Measurements from ENCODE around the gene LRRFIP1. TPM values are rescaled to one million over a fixed set of nuclear protein-coding genes. Genes with fewer than 3 reads are reported as not detected.
A peak's percentile ranks its signal among the peaks of the same experiment; 100 is the strongest.
"Not testable (repeated sequence)": the region's sequence is repeated elsewhere in the genome, so short reads cannot be mapped to it uniquely, and the experiment has no call there.

LRRFIP1 gene
- total RNA-seq, 1 donor from 2014 or later = 115 TPM

DNA sequence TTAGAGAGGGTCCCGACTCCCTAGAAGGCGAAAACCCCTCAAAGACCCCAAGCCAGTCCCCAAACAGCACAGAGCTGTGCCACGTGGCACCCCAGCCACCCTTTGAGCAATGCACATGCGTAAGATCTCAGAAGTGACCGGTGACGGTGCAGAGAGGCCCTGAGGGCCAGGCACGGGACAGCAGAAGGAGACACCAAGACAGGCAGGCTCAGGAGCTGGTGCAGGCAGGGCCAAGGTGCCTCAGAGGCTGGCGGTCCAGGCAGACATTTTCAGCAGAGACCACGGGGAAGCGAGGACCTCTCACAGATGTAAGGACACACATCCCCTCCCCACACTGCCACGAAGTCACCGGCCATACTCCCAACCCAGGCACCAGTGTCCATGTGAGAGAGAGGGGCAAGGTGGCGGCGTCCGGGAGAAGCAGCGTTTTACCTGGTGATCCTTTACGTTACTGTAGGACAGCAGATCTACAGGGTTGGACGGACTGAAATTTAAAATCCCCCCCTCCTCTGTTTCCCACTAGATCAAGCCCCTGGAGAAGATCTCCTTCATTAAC, 34.9 kb upstream of the LRRFIP1 start:
- FAIRE-seq = no peak
- DNase-seq (ENCODE audit: low read depth) = no peak
- no peaks in the 10 kb centered on the region for H3K36me3 ChIP-seq (ENCODE audit: control insufficient read depth, insufficient read depth, low read length)
- TF ChIP-seq, protein P1, sequence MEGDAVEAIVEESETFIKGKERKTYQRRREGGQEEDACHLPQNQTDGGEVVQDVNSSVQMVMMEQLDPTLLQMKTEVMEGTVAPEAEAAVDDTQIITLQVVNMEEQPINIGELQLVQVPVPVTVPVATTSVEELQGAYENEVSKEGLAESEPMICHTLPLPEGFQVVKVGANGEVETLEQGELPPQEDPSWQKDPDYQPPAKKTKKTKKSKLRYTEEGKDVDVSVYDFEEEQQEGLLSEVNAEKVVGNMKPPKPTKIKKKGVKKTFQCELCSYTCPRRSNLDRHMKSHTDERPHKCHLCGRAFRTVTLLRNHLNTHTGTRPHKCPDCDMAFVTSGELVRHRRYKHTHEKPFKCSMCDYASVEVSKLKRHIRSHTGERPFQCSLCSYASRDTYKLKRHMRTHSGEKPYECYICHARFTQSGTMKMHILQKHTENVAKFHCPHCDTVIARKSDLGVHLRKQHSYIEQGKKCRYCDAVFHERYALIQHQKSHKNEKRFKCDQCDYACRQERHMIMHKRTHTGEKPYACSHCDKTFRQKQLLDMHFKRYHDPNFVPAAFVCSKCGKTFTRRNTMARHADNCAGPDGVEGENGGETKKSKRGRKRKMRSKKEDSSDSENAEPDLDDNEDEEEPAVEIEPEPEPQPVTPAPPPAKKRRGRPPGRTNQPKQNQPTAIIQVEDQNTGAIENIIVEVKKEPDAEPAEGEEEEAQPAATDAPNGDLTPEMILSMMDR (IDR thresholded peaks at IDR 0.05; ENCODE audit: insufficient read depth, low read length, severe bottlenecking) = no peak
- H3K4me3 ChIP-seq (ENCODE audit: low read depth, low read length) = no peak overlapping the region
- H3K27me3 ChIP-seq (ENCODE audit: control insufficient read depth, insufficient read depth, low read length) = peaks cover 1% of the 10 kb centered on the region

DNA sequence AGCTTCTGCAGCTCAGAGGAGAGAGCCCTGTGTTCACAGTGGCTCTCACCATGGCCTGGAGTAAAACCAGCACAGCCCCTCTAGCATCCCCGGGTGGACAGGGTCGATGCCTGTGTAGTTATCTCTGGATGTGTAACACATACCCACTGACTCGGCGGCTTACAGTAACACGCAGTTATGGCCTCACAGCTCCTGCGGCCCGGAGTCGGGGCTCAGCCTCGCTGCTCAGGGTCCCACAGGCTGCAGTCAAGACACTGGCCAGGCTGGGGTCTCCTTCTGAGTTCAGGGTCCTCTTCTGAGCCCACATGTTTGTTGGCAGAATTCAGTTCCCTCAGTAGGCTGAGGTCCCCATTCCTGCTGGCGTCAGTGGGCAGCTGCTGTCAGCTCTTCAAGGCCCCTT, 34.4 kb upstream of the LRRFIP1 start:
- TF ChIP-seq, protein P1 (IDR thresholded peaks at IDR 0.05; ENCODE audit: insufficient read depth, low read length, severe bottlenecking) = no peak
- DNase-seq (ENCODE audit: low read depth) (no peak), FAIRE-seq (no peak)
- Histone ChIP-seq H3K4me3 (ENCODE audit: low read depth, low read length) (no peak overlapping the region), H3K36me3 (ENCODE audit: control insufficient read depth, insufficient read depth, low read length) (no peaks in the 10 kb centered on the region), H3K27me3 (ENCODE audit: control insufficient read depth, insufficient read depth, low read length) (peaks cover 1% of the 10 kb centered on the region)

DNA sequence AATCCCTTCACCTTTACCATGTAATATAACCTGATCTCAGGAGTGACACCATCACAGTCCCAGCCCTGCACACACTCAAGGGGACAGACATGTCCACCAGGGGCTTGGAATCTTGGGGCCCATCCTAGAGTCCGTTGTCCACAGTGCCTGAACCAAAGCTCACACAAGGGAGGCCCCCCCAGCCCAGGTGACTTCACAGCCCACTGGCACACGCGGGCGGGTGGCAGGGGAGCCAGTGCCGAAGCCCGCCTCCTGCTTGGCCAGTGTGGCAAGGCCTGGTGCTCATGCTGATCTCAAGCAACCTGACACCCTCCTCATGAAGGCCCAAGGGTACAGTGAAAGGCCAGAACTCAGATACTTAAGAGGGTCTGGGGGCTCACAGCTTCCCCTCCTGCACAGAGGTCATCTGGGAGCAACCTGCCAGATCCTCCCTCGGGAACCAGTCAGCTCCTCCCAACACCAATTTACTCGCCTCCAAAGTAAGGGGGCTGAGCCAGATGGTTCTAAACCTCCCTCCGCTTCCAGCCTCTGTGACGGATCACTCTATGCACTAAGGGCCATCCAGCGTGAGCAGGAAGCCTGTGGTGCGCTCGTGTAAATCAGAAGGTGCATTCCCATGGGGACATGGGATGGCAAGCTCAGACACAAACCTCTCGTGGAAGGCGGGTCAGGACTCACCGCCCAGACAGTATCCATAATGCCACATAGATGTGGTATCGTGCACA, 33.6 kb upstream of the LRRFIP1 start:
- no peaks in the 10 kb centered on the region for H3K36me3 ChIP-seq (ENCODE audit: control insufficient read depth, insufficient read depth, low read length)
- no peak for FAIRE-seq
- peaks cover 1% of the 10 kb centered on the region for H3K27me3 ChIP-seq (ENCODE audit: control insufficient read depth, insufficient read depth, low read length)
- DNase-seq (ENCODE audit: low read depth) = no peak
- no peak overlapping the region for H3K4me3 ChIP-seq (ENCODE audit: low read depth, low read length)
- TF ChIP-seq, protein P1 (IDR thresholded peaks at IDR 0.05; ENCODE audit: insufficient read depth, low read length, severe bottlenecking) = no peak

DNA sequence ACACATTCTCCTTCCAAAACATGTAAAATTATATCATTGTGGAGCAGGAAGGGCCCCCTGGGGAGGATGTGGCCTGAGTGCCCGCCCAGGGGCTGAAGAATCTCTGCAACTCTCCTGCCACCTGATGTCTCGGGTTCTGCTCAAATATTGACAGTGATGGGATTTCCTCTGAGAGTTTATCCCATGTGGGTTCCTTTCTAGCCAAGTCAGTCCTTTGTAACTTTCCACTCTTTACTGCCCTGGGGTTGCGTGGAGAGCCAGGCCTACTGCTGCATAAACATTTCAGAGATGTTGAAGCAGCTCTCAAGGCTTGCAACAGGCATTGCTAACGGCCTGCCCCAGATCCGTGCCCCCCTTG, 32.9 kb upstream of the LRRFIP1 start:
- TF ChIP-seq, protein P1 (IDR thresholded peaks at IDR 0.05; ENCODE audit: insufficient read depth, low read length, severe bottlenecking) = no peak
- peak; percentile 40 for FAIRE-seq

DNA sequence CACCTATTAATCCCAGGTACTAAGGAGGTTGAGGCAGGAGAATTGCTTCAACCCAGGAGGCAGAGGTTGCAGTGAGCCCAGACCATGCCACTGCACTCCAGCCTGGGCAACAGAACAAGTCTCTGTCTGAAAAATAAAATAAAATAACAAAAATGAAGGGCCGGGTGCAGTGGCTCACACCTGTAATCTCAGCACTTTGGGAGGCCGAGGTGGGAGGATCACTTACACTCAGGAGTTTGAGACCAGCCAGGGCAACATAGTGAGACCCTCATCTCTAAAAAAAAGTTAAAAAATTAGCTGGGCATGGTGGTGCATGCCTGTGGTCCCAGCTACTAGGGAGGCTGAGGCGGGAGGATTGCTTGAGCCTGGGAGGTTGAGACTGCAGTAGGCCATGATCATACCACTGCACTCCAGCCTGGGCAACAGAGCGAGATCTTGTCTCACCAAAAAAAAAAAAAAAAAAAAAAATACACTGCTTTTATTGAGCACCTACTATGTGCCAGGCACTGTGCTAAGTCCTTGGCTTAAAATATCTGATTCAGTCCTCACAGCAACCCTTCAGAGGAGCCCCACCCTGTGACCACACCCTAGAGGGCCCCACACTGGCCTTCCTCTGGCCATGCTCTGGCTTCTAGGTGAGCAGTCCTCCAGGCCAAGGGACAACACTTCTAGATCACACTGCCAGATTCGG, 31.4 kb upstream of the LRRFIP1 start:
- H3K36me3 ChIP-seq (ENCODE audit: control insufficient read depth, insufficient read depth, low read length); FAIRE-seq; H3K27me3 ChIP-seq (ENCODE audit: control insufficient read depth, insufficient read depth, low read length); DNase-seq (ENCODE audit: low read depth); H3K4me3 ChIP-seq (ENCODE audit: low read depth, low read length): not testable (repeated sequence)

More for the DNA sequence above, 32.9 kb upstream of the LRRFIP1 start:
- DNase-seq (ENCODE audit: low read depth) = no peak
- Histone ChIP-seq H3K27me3 (ENCODE audit: control insufficient read depth, insufficient read depth, low read length) (peaks cover 1% of the 10 kb centered on the region), H3K36me3 (ENCODE audit: control insufficient read depth, insufficient read depth, low read length) (no peaks in the 10 kb centered on the region), H3K4me3 (ENCODE audit: low read depth, low read length) (no peak overlapping the region)

DNA sequence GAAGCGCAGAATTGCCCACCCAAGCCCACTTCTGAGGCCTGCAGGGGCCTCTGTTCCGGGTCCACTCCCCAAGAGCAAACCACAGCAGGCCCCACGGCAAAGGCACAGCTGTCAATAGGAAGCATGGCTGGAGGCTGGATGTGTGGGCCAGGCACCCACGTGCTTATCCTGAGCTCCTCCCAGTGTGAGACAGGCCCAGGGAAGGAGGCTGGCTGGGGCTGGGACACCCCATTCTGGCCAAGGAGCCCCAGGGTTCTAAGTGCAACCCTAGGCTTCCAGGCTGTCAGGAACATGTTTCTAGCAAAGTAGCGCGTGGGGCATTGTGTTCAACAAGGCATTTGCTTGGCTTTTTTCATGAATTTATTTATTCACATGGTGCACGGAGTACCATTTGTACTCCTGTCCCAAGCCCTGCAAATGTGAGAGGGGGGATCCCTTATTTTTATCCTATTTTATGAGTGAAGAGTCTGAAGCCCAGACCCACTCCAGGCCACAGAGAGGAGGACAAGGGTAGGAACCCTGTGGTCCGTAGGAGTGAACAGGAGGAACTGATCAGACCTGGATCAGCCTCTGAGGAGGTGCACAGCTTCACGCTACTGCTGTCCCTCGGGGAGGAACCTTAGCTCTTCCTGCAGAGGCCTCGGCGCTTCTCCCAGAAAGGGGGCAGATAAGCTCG, 30.7 kb upstream of the LRRFIP1 start:
- no peak overlapping the region for H3K4me3 ChIP-seq (ENCODE audit: low read depth, low read length)
- no peaks in the 10 kb centered on the region for H3K36me3 ChIP-seq (ENCODE audit: control insufficient read depth, insufficient read depth, low read length)
- H3K27me3 ChIP-seq (ENCODE audit: control insufficient read depth, insufficient read depth, low read length) = peaks cover 1% of the 10 kb centered on the region
- TF ChIP-seq, protein P1 (IDR thresholded peaks at IDR 0.05; ENCODE audit: insufficient read depth, low read length, severe bottlenecking) = no peak
- DNase-seq (ENCODE audit: low read depth) (no peak), FAIRE-seq (no peak)

Measured in bronchial epithelial cell (primary cell).